Renal cortical epithelial cell (primary cell): ENCODE results near the gene NCBP1. TPM values are rescaled to one million over a fixed set of nuclear protein-coding genes. Genes with fewer than 3 reads are reported as not detected.

ENCODE experiments used
- DNase-seq: peaks from one replicate; pipeline ENCODE4 v3.0.0-alpha.2; 2011; ENCODE audit warnings: low read depth
- total RNA-seq: library from RNA; depleted of rRNA; stranded (reverse); fragments of >200 nt; gene quantifications from 2 replicates; pipeline ENCODE4 v1.2.3, GENCODE V29; 2014

The NCBP1 gene
- total RNA-seq, 1 donor from 2014 or later = 54.4 TPM

DNA sequence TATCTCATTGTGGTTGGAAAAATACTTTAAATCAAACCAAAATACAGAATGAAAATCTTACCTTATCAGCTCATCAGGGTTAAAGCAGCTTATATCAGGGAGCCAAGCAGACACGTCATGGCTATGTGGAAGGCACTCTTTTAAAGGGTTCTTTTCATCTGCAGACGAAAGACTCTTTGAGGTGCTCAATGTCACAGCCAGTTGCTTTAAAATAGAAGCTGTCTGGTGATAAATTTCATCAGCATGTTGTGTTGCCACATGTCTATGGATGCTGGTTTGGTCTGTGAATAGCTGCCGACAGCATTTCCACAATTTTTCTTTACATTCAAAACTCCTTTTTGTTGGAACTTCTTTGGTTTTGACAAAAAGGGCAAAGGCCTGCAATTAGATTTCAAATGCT, 8.0 kb upstream of the NCBP1 start:
- DNase-seq = no peak

DNA sequence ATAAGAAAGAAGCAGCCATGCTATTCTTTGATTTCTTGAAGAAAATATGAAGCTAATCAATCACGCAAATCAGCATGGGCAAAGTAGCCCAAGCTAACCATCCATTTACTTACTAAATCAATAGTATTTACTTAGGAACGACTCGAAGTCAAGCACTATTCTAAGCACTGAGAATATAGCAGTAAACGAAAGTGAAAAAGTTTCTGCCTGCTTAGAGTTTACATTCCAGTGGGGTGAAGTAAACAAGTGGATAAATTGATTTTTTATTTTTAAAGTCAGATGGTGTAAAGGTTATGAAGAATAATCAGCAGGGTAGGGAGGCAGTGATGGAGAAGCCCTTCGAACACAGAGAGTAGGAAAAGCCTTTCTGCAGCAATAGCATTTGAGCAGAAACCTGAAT, 6.0 kb upstream of the NCBP1 start:
- no peak for DNase-seq

DNA sequence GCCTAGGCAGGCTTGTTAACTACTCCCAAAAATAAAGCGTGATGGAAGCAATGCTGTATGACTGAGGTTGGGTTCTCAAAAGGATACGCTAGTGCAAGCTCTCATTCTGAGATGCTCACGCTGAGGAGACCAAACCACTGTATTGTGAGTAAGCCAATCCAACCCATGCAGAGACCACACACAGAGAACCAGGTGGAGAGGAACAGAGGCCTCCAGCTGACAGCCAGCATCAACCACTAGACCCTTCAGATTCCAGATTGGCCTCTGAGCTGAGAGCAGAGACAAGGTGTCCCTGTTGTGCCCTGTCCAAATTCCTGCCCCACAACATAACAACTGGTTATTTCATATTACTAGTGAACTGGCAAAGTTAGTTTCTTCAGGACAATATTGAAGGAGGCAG, 5.0 kb upstream of the NCBP1 start:
- no peak for DNase-seq

DNA sequence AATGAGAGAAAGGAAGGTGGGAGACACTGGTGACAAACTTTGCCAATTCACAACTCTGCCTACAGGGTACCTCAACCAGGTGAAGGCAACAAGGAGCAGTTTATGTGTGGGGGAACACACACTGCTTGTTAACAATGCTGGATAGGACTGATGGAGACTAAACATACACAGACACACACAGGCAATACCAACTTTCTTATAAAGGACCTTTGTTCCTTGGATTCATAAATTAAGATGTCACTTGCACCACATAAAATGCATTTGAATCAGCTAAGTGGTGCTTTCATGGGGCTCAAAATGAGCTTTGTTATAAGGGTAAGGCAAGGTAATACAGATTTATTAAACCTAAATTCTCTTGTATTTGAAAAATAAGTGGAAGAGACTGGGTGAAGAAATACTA, 4.5 kb upstream of the NCBP1 start:
- no peak for DNase-seq

- DNase-seq = no peak
Measured at GRCh38 chr9:97630591-97630990, 3.0 kb upstream of the NCBP1 start.

DNA sequence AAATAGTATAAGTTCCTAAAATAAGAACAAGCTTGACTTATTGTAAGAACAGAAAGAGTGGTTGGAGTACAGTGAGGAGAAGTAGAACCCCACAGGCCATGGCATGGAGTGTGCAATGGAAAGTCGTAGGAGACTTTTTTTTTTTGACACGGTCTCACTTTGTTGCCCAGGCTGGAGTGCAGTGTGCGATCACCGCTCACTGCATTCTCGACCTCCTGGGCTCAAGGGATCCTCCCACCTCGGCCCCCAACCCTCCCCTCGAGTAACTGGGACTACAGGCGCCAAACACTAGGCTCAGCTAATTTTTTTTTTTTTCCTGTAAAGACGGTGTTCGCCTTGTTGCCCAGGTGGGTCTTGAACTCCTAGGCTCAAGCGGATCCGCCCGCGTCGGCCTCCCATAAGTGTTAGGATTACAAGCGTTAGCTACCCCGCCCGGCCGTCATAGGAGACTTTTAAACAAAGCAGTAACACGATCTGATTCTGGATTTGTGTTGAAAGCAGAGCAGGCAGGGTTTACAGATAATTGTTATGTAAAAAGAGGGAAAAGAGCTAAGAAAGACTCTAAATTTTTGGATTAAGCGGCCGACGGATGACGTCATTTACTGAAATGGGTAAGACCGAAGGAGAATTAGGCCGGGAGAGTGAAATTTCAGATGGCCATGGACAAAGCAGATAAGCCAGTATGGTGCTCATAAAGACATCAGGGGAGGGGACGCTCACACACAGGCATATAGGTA, 1.2 kb upstream of the NCBP1 start:
- peak; percentile 63 for DNase-seq

GRCh38 chr9:97633859-97634490, 354 bp downstream of the NCBP1 start:
- peak; percentile 8 for DNase-seq

DNA sequence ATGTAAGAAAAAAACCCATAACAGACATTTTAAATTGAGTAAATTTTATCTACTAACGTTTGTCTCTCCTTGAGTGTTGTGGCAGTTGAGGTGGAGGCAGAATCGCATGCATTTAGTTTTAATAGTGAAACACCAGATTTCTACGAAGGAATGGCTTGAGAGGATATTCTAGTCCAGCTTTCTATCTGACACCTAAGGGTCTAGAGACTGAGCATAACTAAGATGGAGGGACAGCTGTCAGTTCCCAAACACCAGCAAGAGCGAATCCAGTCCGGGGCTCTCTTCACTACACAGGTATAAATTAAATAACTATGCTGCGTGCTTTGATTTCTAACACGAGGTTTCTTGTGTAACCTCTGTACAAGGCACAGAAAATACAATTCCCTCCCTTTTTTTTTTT, 1.4 kb downstream of the NCBP1 start:
- no peak for DNase-seq

DNA sequence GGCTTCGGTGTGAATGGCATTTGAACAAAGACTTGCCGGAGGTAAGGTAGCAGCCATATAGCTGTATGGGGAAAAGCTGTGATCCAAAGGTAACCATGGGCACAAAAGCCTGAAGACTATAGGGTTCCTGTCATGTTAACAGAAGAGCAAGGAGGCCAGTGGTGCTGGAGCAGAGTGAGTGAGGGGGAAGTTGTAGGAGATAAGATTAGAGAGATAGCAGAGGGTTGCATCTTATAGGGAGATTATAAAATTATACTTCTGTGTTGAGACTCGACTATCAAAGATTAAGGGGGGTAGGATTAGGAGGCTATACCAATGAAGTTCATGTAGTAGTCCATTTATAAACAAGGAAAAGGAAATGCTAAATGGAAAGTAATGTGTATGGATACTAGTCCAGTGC, 3.3 kb downstream of the NCBP1 start:
- no peak for DNase-seq

GRCh38 chr9:97638666-97639065, 5.0 kb downstream of the NCBP1 start:
- no peak for DNase-seq

DNA sequence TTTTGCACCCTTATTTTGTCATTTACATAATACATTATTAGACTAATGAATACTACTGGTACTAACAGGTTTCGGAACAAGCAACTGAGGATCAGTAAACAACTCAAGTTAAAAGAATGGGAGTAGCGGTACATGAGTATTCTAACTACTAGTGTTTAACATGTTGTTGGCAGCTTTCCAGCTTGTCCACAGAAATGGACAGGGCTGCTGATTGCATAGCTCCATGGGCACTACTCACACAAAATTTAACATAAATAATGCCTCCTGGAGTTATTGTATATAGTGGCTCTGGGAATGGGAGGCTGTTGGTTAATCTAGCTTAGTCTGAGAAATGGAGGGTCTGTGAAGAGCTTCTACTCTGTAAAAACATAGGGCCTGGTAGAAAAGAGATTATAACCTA, 6.7 kb downstream of the NCBP1 start:
- DNase-seq = no peak

DNA sequence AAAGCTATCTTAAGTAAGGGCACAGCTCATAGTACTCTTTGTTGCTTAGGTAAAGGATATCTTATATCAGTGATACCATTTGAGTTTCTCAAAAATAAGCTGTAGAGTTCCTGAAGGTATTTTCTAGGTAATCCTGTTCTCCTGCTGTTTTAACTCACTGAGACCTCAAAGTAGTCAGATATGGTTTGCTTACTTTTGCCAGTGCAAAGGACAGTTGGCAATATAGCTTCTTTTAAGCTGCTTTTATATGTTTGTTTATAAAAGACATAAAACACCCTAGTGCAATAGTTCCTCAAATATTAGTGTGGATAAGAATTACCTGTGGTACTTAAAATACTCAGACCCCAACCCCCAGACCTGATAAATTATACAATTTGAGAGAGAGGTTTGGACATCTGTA, 12.1 kb downstream of the NCBP1 start:
- DNase-seq = no peak

- no peak for DNase-seq
Measured at GRCh38 chr9:97647996-97648395, 14.4 kb downstream of the NCBP1 start.

- no peak for DNase-seq
Measured at GRCh38 chr9:97651646-97652045, 18.0 kb downstream of the NCBP1 start.

DNA sequence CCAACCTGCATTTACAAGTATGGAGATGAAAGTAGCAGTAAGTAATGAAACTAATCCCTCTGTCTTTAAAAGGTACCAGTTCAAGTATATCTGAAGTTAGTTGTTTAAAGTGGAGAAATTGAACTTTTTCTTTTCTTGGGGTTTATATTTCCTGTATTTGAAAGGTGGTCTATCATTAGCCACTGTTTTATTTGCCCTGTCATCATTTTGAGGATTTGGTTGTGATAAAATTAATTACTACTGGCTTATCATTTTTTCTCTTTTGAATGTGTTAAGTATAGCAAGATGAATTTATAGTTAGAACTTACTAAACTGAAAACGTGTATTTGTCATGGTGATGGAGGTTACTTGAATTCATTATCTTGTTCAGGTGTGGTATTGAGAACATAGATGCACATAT, 25.1 kb downstream of the NCBP1 start:
- no peak for DNase-seq

DNA sequence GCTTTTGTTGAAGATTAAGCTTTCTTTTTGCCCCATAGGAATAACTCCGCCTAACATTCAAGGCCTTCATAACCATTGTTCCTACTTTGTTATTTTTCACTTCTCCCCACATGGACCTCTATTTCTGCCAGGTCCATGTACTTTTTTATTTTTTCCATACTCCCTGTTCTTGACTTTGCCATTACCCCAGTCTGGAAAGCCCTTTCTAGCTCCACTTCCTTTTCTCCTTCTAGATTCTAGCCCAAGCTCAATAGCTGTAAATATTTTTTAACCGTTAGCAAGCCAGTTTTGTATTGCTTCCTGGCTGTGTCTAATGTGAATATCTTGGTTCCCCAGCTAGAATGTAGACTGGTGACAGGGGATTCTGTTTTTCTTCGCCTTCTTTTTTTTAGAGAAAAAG, 26.1 kb downstream of the NCBP1 start:
- DNase-seq = no peak

GRCh38 chr9:97660340-97660739, 26.7 kb downstream of the NCBP1 start:
- no peak for DNase-seq

DNA sequence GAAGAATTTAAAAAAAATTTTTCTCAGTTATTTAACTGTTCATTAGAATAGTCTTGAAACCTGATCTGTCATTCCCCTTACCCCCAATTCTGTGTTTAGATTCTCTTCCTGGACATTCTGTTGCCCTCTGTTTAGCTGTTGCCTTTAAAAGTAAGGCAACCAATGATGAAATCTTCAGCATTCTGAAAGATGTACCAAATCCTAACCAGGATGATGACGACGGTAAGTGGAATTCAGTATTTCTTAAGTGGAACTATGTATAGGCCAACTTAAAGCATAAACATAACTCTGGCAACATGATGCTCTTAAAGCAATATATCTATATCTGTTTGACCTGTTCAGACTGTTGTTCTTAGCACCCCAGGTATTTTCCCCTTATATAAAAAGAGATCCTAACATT, 27.2 kb downstream of the NCBP1 start:
- DNase-seq = no peak

- DNase-seq = no peak
Measured at GRCh38 chr9:97665742-97666141, 32.1 kb downstream of the NCBP1 start.

GRCh38 chr9:97666907-97667686, 33.5 kb downstream of the NCBP1 start:
- no peak for DNase-seq

- no peak for DNase-seq
Measured at GRCh38 chr9:97668485-97668884, 34.9 kb downstream of the NCBP1 start.

DNA sequence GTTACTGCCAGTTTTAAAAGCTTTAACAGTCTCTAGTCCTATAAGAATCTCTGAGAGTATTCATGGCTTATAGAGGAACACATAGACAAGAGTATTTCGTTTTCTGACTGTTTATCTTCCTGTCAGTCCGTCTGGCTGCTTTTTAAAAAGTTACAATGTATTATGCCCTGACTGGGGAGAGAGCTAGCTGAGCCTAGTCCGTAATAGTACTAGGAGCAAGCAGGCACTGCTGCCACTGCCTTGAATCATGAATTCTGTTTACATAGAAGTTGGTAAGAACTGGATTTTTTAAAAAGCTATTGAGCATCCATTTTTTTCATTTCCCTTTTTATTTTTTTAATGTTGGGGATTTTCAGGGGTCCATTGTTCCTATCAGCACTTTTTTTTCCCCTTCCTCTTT, 37.0 kb downstream of the NCBP1 start:
- no peak for DNase-seq

DNA sequence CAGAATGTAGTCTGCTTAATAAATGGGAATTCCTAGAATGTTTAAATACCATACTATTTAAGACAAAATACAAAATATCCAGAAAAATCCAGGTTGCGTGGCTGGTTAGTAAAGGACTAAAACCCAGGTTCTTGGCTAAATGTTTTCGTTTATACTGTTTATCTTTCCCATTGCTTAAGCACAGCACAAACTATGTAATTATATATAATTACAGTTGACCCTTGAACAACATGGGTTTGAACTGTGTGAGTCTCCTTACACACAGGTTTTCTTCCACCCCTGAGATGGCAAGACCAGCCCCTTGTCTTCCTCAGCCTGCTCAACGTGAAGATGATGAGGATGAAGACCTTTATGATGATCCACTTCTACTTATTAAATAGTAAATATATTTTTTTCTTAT, 38.8 kb downstream of the NCBP1 start:
- no peak for DNase-seq
